HG02943 (cell line): ENCODE data around the gene LMX1B.

Experiments
- ATAC-seq: cut with Tn5 transposase; IDR thresholded peaks from one replicate; pipeline ENCODE4 v1.9.1; 2021; ENCODE audit warnings: mild to moderate bottlenecking, low read depth, moderate library complexity; ENCODE audit not compliant: unreplicated experiment

Gene LMX1B

DNA sequence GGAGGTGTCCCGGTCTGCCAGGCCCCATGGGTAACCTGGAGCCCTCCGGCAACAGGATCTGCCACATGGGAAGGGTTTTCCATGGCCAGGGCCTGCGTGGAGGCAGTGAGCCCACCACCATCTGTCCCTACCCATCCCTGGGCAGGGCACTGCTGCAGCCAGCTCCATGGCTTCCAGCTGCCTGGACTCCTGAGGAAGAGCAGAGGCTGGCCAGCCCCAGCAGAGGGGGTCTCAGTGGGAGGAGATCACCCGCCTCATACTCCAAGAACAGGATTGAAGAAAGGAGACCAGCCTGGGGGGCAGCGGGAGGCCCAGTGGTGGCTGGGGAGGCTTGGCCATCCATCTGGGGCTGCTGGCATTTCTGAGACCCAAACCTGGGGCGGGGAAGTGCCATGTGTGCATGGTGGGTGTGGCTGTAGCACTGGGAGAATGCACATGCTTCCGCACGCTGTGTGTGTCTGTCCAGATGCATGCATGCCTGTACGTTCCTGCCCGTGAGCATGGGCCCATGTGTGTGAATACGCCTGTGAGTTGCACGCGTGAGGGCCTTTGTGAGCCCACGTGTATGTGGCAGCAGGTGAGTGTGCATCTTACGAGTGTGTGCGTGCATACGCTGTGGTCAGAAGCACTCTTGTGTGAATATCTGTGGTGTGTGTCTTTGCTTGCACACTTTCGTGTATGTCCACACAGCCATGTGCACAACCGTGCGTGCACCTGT, 78.5 kb downstream of the LMX1B start:
- no peak for ATAC-seq

DNA sequence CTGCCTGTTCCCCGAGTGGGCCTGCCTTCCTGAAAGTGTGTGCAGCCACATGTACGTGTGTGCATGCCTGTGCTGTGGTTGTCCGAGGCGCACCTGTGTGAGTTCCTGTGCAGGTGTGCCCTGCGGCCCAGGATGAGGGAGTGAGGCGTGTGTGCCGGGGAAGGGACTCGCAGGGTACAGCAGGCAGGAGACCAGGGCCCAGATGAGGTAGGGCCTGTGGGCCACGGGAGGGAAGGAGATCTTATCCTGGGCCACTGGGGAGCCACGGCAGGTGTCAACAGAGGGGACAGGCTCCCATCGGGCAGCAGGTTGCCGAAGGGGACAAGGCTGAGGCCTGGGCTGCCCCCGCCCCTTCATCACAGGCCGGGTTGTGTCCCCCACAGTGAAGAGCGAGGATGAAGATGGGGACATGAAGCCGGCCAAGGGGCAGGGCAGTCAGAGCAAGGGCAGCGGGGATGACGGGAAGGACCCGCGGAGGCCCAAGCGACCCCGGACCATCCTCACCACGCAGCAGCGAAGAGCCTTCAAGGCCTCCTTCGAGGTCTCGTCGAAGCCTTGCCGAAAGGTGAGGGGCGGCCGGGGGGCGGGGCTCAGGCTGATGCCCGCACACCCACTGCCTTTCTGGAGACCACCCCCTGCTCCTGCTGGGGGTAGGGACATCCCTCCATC, 79.2 kb downstream of the LMX1B start:
- no peak for ATAC-seq

DNA sequence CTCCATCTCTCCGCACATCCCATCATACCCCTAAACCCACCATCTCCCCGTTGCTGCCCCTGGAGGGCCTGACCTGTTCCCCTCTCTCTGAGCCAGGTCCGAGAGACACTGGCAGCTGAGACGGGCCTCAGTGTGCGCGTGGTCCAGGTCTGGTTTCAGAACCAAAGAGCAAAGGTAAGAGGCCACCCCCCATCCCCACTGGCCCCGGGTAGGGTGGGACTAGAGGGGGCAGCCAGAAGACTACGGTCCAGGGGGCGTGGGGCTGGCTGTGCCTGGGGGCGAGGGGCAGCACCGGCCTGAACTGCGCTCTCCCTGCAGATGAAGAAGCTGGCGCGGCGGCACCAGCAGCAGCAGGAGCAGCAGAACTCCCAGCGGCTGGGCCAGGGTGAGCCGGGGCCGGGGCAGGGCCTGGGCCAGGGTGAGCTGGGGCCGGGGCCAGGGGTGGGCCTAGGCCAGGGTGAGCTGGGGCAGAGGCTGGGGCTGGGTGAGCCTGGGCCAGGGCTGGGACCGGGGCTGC, 79.8 kb downstream of the LMX1B start:
- no peak for ATAC-seq

DNA sequence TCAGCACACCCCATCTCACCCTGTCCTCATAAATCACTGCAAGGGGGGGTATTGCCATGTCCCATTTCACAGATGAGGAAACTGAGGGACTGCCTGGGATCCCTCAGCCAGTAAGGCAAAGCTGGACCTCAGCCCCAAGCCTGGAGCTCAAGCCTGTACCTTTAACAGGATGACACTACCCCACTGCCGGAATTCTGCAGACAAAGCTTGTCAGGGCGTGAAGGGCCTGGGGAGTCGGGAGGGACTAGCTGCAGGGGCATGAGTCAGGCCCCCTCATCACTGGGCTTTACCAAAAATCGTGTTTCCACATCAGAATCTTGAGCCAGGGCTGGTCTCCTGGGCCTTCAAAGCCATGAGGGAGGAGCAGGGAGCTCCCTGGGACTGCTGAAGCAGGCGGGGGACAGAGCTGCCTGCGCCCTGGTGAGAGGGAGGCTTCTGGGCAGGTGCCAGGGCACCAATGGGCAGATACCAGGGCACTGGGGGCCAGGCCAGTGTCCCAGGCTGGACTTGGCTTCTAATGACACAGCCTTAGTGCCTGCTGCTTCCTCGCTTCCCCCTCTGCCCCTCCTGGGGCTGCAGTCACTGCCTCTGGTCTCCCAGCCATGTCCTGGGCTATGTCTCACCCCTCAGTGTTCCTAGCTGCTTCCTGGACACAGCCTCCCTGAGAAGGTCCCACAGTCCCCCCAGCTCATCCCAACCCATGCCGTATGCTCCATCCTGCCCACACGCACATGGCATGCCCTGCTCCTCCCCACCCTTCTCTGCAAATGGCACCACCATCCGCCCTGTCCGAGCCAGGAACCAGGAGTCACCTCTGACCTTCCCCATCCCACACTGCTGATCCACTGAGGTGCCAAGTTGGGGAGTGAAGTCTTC, 80.7 kb downstream of the LMX1B start:
- ATAC-seq, result no peak

DNA sequence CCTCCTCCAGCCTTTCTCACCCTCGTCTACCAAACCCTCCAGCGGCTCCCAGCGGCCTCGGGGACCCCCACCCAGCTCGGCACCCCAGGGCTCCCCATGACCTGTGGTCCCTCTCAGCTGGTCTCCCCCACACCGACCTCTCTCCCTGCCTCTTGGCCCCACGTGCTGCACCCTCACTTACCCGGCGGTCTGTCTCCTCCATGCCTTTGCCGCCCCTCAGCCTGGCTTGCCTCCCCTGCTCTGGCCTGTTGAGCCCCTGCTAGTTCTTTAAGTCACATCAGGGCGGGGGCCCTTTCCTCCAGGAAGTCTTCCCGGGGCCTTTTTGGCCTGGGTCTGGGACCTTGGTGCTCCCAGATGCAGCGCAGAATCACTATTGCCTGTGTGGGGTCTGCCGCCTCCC, 81.5 kb downstream of the LMX1B start:
- ATAC-seq, result no peak

DNA sequence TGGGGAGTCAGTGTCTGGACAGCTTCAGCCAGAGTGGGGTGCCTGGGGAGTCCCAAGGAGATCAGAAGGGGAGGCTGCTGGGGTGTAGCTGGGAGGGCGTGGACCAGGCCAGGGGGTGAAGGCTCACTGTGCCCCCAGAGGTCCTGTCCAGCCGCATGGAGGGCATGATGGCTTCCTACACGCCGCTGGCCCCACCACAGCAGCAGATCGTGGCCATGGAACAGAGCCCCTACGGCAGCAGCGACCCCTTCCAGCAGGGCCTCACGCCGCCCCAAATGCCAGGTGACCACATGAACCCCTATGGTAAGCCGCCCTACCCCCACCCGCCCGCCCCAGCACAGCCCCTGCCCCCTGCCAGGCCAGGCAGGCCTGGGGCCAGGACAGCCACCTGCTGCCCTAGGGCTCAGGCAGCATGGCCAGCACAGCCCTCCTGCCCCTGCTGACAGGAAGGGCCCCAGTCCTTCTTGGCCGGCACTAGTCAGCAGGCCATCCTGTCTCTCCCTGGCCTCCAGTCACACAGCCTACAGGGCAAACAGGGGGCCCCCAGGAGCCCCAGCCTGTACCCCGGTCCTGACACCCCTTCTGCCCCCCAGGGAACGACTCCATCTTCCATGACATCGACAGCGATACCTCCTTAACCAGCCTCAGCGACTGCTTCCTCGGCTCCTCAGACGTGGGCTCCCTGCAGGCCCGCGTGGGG, 82.1 kb downstream of the LMX1B start:
- ATAC-seq, result no peak

DNA sequence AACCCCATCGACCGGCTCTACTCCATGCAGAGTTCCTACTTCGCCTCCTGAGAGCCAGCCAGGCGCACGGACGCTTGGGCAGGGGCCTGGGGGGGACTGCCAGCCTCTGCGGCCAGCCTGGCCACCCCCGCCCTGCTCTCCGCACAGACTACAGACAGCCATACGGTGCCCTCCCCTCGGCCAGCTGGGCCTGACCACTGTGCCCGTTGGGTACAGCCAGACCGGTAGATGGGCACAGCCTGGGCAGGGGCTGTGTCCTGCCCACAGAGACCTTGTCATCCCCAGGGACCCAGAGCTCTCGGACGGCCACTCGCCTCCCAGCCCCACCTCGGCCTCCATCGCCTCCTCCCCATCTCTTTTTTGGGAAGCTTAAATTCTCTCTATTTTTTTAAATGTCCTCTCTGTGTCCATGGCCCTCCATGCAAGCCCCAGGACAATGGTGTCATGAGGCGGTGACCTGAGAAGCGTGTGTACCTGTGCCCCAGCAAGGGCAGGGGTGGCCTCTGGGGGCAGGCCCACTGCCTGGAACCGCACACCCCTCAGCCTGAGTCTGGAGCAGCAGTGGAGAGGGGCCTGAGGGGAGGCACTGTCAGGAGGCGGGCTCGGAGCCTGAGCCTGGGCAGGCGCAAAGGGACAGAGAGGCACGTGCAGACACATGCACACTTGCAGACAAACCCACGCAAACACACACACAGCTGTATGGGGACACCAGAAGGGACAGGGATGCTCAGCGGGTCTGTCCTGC, 82.8 kb downstream of the LMX1B start:
- no peak for ATAC-seq

DNA sequence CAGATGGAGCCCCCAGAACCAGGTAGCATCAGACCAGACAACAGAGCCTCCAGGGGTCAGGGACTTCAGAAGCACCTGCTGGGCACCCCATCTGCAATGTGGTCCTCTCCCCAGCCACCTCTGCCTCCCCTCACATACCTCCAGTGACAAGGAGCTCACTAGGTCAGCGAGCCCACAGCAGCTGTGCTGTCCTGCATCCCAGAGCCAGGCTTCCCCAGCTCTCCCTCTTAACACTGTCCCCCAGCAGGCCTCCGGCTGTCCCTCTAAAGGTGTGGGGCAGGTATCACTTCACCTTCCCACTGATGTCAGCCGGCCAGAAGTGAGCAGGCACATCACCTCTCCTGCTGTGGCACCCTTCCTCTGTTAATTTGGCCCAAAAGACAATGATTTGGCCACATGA, 83.6 kb downstream of the LMX1B start:
- ATAC-seq, result no peak

DNA sequence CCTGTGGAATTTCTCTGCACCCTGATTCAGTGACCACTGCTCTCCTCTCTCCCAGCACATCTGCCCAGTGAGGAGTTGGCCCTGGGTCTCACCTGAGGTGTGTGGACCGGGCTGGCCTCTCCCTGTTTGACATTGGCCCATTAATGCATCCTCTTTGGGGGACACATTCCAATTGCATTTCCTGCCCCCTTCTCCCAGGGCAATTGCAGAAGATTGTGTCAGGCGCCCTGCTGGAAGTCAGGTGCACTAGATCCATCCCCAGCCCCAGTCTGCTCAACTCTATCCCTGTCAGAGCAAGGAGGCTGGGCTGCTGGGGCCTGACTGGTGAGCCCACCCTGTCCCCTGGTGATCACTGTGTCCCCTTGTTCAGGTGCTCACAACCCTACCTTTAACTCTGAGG, 84.5 kb downstream of the LMX1B start:
- no peak for ATAC-seq

DNA sequence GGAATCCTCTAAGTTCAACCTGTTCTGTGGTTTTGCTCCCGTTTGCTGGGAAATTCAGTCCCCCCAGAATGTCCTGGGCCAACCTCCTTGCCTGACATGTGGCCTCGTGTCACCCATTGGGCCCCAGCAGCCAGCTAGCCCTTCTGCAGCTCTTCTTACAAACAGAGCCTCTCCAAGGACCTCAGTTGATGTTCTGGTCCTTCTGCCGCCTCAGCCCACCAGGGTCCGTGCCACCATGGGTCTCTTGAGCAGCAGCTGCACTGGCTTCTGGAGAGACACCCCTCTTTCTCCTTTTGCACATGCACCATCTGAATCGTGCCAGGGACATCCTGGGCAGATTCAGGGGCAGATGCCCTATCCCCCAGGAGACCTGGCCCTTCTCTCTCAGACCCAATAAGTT, 85.0 kb downstream of the LMX1B start:
- ATAC-seq, result no peak

DNA sequence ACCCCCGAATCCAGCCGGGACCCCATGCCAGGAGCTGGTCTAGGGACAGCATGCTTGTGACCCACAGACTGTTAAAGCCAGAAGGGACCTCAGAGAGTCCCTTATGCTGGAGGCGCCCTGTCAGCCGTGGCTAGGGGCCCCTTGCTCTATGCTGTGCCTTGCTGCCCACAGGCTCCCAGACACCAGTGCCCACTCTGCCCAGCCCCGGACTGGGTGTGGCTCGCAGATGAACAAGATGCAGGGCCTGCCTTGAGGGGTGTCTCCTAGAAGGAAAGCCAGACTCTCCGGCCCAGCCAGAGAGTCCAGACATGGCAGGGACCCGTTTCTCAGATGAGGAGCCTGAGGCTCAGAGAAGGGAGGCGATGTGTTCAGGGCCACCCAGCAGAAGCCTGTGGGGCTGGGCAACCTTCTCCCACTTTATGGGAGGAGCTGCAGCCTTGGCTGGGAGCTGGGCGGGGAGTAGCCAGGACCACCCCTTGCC, 85.7 kb downstream of the LMX1B start:
- ATAC-seq, result no peak

DNA sequence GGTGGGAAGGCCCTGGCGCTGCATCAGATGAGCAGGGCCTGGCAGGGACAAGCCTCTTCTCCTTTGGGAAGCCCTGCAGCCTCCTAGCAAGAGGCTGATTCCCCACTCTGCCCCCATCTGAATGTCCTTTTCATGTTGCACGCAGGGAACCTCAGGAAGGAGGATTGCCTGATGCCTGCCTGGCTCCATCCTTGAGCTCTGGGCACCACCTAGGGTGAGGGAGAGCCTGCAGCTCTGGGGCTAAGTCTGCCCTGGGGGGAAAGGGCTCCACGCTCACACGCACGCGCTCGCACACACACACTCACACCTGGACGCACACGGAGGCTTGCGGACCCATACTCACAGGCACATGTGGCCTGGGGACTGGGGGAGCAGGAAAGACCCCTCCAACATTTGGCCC, 86.6 kb downstream of the LMX1B start:
- ATAC-seq, result no peak

DNA sequence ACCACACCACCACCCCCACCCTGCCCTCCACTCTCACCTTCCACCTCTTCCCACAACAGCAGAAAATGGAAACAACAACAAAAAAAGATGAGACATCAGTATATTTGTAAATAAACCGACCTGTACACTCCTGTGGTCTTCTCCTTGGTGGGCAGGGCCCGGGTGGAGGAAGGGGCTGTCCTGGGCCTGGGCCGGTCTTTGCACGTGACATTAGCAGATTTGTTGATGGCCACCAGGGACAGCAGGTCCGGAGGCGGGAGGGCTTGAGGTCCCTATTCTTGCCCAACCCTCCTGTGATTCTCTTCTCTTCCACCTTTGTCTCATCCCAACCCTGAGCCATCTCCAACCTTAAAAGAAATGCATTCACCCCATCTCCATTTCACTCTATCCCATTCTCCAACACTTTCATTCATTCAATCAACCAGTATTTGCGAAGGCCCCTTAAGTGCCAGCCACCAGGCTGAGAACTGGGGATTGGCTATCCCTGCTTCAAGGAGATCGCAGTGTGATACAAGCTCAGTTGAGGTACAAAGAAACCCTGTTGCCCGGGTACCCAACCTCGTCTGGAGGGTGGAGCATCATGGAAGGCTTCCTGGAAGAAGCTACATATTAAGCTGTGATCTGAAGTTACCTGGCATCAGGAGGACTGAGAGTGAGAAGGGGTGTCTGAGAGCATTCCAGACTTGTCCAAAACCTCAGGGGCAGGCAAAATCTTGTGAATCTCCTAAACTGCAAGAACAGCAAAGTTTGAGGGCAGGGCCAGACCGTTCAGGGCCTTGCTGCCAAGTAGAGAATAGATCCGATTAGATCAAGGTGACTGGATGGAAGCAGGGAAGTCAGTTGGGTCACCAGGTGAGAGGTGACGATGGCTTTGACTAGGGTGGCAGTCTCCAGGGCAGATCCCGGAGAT, 87.4 kb downstream of the LMX1B start:
- ATAC-seq, result no peak

DNA sequence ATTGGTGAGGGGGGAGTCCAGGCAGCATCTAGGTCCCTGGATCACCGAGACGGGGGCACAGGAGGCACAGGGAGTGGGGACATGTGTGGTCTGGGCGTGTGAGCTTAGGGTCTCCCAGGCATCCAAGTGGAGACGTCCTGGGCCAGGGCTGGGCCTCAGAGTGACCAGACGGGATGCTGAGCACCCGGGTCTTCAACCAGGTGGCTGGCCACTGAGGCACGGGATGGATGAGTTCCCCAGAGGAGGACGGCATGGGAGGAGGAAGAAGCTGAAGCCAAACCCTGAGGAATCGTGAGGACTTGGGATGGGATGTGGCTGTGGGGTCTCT, 88.0 kb downstream of the LMX1B start:
- ATAC-seq, result no peak

DNA sequence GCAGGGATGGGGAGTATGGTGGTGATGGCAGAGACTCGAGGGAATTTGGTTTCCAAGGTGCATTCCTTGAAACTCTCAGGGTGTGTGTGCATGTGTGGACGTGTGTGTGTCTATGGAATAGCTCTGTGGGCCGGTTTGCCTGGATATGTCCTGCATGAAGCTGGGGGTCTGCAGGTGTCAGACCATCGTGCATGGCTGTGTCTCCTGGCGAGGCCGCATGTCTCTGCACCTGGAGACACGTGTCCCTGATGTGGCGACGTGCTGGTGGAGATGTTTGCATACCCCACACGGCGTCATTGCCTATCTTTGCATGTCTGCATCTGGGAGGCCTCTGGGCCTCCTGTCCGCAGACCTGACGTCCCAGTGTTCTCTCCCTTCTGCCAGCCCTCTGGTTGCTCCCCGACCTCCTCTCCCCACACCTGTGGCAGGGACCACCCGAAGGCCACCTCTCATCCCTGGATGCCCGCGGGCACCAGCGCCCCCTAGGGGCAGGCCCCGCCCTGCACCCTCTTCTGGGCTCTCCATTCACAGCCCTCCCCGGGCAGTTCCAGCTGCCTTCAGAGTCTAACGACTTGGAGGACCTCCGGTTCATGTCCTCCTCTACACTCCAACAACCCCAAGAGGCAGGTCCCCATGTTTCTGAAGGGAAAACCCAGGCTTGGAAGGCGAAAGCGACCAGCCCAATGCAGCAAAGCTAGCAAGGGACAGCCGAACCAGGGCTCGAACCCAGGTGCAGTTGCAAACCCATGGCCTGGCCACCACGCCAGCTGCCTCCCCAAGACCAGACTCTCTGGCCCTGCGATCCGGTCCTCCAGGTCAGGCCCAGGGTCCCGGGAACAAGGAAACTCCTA, 88.6 kb downstream of the LMX1B start:
- ATAC-seq, result no peak

DNA sequence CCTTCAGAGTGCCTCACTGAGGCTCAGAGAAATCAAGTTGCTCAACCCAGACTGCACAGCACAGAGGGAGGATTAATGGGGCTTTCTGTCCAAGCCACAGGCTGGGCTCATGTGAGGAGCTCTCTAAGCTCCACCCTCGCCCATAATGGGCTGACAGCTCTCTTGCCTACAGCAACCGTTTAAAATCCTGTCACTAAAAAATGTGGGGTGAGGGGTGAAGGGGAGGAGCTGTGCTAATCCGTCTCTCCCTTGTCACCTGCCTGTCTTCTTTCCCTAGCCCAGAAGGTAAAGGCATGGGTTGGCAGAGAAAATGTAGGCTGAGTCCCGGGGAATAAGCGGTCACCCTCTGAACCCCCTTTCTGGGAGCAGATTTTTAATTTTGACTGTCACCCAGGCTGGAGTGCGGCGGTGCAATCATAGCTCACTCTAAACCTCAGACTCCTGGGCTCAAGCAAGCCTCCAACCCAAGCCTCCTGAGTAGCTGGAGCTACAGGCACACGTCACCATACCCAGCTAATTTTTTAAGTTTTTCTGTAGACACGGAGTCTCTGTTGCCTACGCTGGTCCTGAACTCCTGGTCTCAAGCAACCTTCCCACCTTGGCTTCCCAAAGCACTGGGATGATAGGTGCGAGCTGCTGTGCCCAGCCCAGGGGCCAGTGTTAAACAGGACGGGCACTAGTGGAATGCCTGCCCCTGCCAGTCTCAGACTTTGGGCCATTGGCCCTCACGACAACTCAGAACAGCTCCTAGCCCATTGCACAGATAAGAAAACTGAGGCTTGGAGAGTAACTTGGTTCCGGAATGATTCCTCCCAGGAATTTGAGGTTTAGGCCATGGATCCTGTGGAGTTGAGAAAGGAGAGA, 89.5 kb downstream of the LMX1B start:
- no peak for ATAC-seq

DNA sequence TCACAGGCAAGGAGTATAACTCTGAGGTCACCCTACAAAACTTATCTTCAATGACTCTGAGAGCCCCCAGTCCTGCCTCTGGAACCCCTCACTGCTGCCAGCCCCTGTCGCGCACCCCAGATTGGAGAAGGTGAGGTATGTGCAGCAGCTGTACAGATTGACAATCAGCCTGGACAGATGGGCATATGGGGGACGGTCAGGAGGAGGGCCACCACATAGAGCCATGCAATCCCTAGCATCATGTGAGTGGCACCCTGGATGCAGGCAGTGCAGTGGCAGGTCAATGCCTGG, 90.1 kb downstream of the LMX1B start:
- no peak for ATAC-seq
